ENCODE results near the gene SEMG1.

The SEMG1 gene

GRCh38 chr20:45221076-45221475 lies 14.2 kb downstream of the SEMG1 start, which contains the start of gene SEMG2:
Gene SEMG2 (plus strand): TSS chr20:45221373. CDS start chr20:45221390, 17 bp downstream.
- no peak for DNase-seq (ENCODE audit: low spot score)

GRCh38 chr20:45223136-45223535 lies 16.3 kb downstream of the SEMG1 start:
- no peak for DNase-seq (ENCODE audit: low spot score)

- DNase-seq (ENCODE audit: low spot score), result no peak
These were observed 19.5 kb downstream of the SEMG1 start for GRCh38 chr20:45226287-45226686.

- no peak for DNase-seq (ENCODE audit: low spot score)
These were observed 22.6 kb downstream of the SEMG1 start for GRCh38 chr20:45229264-45230056.

GRCh38 chr20:45230631-45231030 lies 23.8 kb downstream of the SEMG1 start:
- DNase-seq (ENCODE audit: low spot score), result no peak

- DNase-seq (ENCODE audit: low spot score), result no peak
These were observed 29.2 kb downstream of the SEMG1 start for GRCh38 chr20:45235995-45236394.

GRCh38 chr20:45238139-45238538 lies 31.3 kb downstream of the SEMG1 start:
- DNase-seq (ENCODE audit: low spot score), result no peak

- no peak for DNase-seq (ENCODE audit: low spot score)
These were observed 39.3 kb downstream of the SEMG1 start for GRCh38 chr20:45246109-45246508.

GRCh38 chr20:45247865-45248264 lies 41.0 kb downstream of the SEMG1 start:
- DNase-seq (ENCODE audit: low spot score), result no peak

GRCh38 chr20:45248609-45249008 lies 41.8 kb downstream of the SEMG1 start:
- DNase-seq (ENCODE audit: low spot score), result no peak

GRCh38 chr20:45251884-45252560 lies 45.2 kb downstream of the SEMG1 start:
- no peak for DNase-seq (ENCODE audit: low spot score)

- DNase-seq (ENCODE audit: low spot score), result no peak
These were observed 46.4 kb downstream of the SEMG1 start for GRCh38 chr20:45253261-45253660.

- no peak for DNase-seq (ENCODE audit: low spot score)
These were observed 47.8 kb downstream of the SEMG1 start, which contains the start of gene SLPI for GRCh38 chr20:45254383-45255262. Gene SLPI (minus strand): TSS chr20:45254564. CDS start chr20:45254543, 21 bp downstream.

- no peak for DNase-seq (ENCODE audit: low spot score)
These were observed 50.3 kb downstream of the SEMG1 start for GRCh38 chr20:45257161-45257560.

- DNase-seq (ENCODE audit: low spot score), result no peak
These were observed 50.9 kb downstream of the SEMG1 start for GRCh38 chr20:45257711-45258110.

- DNase-seq (ENCODE audit: low spot score), result no peak
These were observed 51.4 kb downstream of the SEMG1 start for GRCh38 chr20:45258259-45258658.

- no peak for DNase-seq (ENCODE audit: low spot score)
These were observed 51.8 kb downstream of the SEMG1 start for GRCh38 chr20:45258664-45259063.

Data from COLO829 (cell line).